HG03460 (cell line): ENCODE data around the gene AQP5.

Experiments used
- ATAC-seq: cut with Tn5 transposase; IDR thresholded peaks from one replicate; pipeline ENCODE4 v1.9.1; 2021; ENCODE audit not compliant: unreplicated experiment

Gene AQP5

DNA sequence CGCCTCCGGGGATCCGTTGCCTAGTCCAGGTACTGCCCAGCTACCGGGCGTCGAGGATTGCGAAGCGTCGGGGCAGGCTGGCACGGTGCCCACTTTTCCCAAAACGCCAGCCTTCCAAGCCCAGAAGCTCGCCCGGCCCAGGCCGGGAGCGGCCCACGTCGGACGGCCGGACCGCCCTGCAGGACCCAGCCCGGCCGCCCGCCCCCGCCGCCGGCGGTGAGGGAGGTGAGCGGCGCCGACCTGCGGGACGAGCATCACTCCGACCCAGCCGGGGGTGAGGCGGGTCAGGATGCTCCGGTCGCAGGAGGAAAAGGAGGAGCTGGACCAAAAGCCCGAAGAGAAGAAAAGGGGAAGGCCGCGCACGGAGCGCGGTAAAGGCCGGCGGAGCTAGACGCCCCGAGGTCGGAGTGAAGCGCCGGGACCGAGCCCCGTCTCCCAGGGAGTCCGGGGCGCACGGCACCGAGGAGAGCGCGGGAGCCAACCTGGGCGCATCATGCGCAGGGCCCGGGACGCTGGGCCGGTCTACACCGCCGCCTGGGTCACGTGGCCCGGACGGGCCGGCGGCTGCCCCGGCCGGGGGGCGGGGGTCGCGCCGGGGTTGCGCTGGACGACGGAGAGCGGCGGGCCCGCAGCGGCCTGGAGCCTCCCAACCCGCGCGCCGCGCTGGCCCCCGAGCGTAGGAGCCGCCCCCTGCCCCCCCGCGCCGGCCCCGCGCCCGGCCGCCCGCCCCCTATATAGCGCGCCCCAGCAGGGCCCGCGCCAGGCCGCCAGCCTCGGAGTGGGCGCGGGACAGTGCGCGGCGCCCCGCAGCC is at the start of gene AQP5:
AQP5 (plus strand) TSS at position 762 of the 812 bp plus-strand sequence. CDS start 146 bp downstream, outside the sequence.
- no peak for ATAC-seq

GRCh38 chr12:49912345-49913255 is 49.1 kb upstream of the AQP5 start:
- ATAC-seq, result no peak

GRCh38 chr12:49916129-49916919 is 45.3 kb upstream of the AQP5 start:
- no peak for ATAC-seq

DNA sequence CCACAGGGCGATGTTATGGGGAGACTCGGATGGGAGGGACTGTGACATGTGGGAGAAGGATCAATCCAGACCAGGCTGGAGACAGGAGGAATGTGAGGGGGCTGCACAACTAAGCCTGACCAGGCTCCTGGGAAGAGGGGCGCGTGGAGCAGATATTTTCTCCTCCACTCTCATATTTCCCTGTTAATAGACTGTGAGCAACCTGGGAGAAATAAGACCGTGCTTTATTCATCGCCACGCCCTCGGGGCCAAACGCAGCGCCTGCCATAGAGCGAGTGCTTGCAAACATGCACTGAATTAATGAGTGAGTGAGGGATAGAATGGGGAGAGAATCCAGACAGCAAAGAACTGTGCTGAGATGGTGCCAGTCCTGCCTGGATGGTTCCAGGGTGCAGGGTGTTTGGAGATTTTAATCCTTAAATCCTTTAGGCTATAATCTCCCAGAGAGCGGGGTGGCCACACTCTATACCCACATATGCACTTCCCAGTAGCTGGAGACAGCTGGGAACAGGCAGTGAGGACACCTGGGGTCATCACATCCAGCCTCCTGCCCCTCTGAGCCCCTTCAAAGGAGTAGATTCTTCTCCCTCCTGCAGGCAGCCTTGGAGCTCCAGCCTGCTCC is 44.4 kb upstream of the AQP5 start:
- no peak for ATAC-seq

DNA sequence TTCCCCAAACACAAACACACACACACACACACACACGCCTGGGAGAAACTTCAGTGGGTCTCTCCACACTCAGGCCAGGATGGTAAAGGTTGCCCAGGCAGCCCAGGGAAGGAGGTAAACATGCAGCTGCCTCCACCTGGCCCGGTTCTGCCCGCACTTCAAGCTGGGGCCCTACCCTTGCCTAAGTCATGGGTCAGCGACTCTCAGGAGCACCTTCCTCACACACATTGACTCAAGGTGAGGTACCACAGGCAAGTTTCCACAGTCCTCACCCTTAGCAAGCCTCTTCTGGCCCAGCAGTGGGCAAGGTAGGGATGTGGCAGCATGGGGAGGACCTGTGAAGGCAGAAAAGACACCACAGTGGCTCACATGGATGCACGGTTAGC is 43.9 kb upstream of the AQP5 start:
- ATAC-seq, result no peak

DNA sequence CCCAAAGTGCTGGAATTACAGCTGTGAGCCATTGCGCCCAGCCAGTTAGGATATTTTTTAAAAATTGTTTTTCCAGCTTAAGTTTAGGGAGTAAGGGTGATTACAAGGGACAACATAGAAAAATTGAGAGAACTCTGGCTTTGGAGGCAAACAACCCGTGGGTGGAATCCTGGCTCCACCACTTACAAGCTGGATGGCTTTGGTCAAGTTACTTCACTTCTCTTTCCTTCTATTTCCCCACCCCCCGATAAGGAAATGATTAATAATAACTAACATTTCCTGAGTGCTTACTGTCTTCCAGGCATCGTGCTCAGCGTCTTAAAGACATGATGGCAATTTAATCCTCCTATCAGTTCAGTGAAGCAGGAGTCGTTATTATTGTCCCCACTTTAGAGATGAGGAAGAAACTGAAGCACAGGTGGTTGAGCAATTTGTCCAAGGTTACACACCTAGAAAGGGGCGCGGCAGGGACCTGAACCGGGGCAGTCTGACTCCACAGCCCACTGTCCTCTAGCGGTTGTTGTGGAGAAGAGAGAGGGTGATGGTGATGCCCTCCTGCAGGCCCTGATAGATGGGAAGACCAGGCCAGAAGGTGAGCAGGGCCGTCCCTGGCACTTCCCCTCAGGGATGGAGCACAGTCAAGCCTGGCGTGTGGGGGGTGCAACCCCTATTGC is 41.3 kb upstream of the AQP5 start:
- no peak for ATAC-seq

- ATAC-seq, result no peak
These were observed 40.8 kb upstream of the AQP5 start for GRCh38 chr12:49920915-49921286.

- ATAC-seq, result no peak
These were observed 40.4 kb upstream of the AQP5 start for GRCh38 chr12:49921299-49921698.

- no peak for ATAC-seq
These were observed 39.7 kb upstream of the AQP5 start for GRCh38 chr12:49921936-49922335.

DNA sequence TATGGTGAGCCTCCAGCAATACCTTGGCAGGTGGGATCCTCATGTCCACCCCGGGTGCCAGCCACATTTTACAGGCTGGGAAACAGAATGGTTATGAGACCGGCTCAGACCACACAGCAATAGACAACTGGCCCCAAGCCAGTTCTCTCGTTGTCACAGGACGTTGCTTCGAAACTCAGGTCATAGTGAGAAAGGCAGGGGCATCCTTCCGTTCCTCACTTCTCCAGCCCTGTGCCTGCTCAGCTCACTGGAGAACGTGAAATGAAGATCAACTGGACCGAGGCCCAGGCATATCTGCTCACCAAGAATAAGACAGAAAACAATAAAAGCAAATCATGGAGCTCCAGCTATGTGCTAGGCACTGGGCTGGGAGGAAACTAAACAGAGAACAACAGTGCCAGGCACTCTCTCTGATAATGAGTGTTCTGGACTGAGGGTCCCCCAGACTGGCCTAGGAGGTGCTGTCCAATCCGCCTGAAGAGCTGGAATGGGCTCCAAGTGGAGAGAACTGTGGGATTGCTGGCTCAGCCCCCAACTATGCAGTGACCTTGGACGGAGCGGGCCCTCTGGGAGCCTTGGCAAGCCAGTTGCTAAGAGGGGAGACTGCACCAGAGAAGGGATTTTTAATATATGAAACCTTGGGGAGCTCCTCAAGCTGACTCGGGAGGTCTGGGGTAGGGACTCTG is 39.2 kb upstream of the AQP5 start:
- no peak for ATAC-seq

DNA sequence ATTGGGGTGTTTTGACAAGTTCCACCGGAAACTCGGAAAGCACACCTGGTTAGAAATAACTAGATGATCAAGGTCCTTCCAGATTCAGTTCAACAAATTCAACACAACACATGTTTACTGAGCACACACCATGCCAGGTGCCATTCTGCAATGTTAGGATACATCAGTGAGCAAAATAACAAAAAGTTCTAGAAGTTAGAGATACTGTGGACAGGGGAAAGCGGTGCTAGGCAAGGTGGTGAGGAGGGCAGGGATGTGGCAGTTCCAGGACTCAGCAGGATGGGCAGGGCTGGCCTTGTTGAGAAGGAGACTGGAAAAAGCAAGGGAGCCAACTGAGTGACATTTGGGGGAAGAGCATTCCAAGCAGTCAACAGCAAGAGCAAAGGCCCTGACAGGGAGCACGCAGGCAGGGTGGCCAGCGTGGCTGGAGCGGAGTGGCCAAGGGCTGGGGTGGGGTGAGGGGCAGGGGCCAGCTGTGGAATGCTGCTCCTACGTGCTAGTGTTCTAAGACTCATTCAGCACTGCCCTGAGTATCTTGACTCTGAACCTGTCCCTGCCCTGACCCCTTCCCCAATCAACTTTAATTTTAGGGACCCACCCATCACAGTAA is 38.5 kb upstream of the AQP5 start:
- no peak for ATAC-seq

DNA sequence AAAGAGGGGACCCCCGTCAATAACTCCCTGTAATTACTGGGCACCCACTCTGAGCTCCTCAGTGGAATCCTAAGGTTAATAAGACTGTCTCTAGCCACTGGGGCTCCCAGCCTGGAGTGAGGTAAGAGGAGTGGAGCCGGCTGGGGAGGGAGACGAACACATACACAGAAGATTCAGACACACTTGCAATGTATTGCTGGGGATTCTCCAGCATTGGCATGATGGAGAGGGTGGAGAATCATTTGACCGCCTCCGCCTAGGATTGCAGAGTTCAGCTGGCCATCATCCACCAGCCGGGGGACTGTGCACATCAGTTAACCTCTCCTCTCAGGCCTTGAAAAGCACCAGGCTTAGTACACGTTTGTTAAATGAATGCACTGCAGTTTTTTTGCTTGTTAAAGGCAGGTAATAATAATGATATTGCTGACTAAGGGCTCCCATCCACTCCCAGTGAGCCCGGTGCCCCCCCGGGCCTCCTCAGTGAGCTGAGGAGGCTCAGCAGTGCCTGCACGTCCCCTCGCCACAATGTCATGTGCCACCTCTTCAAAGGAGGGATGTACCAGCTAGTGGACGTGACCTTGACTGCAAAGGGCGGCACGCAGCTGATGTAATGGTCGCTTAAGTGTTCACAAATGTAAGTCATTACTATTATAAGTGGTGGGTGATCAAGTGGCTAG is 37.7 kb upstream of the AQP5 start:
- ATAC-seq, result no peak

DNA sequence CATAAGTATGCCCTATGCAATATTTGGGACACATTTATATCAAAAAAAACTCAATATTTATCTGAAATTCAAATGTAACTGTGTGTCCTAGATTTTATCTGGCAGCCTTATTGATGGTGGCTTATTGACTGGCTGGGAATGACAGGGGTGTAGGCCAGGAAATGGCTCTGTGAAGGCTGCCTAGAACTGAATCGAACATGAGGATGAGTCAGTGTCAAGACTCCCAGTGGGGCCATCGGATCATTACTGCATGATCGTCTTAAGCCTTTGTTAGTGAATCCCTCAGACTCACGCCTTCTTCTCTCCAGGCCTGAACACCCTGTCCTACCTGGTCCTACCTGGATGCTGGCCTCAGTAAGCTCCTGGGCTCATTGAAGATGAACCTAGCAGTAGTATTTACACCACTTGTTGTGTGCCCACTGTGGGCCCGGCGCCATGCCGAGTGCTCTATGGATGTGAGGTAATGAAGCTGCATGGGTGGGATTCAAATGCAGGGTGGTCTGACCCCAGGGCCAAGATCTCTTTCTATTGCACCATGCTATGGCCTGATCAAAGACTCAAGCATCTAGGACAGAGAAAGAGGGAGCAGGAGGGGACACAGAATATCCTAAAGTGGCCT is 36.9 kb upstream of the AQP5 start:
- ATAC-seq, result no peak

DNA sequence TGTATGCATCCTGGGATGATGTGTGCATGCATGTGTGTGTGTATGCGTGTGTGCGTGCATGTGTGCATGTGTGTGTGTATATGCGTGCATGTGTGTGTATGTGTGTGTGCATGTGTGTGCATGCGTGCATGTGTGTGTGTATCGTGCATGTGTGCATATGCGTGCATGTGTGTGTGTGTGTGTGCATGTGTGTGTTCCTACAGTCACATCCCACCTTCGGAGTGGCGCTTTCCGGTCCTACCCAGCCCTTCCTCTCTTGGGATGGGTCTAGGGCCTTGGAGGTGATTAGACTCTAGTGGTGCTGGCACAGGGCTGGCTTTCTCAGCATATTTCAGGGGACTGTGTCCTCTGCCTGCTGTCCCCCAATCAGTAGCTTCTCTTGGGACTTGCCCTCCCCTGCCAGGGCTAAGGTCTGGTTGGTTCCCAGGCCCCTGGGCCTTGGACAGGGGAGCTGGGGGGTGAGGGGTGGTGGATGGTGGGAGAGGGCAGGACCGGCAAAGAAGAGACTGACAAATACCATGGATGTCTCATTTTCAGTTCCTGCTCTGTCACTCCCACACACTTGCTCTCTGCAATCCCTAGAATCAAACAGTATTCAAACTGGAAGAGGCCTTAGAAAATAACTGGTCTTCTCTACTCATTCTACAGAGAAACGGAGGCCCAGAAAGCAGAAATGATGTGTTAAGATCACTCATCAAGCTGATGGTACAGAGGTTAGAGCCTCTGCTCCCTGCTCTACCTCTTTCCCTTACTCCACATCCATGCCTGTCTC is 36.1 kb upstream of the AQP5 start:
- no peak for ATAC-seq

DNA sequence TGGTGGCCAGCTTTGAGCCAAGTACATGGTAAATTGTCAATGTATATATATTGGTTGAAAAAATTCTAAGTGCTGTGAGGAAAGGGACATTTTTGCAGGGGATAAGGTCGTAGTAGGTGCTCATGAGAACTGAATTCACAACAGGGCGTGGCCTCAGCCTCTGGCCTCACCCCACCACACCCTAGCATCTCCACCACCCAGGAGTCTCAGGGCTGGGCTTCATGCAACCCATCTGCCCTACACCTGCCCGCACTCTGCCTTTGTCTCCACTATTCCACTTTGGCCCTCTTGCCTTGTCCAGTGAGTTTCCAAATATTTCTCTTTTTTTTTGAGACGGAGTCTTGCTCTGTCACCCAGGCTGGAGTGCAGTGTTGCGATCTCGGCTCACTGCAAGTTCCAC is 33.2 kb upstream of the AQP5 start:
- ATAC-seq, result no peak

GRCh38 chr12:49929581-49929980 is 32.1 kb upstream of the AQP5 start:
- ATAC-seq, result no peak

GRCh38 chr12:49930515-49931288 is 31.0 kb upstream of the AQP5 start:
- no peak for ATAC-seq
